ENCODE data around the gene TOMT. TPM values are rescaled to one million over a fixed set of nuclear protein-coding genes. Genes with fewer than 3 reads are reported as not detected.
"Not testable (repeated sequence)": the region's sequence is repeated elsewhere in the genome, so short reads cannot be mapped to it uniquely, and the experiment has no call there.

The TOMT gene
- total and polyA plus RNA-seq, 2 experiments from 2014 or later = not detected

DNA sequence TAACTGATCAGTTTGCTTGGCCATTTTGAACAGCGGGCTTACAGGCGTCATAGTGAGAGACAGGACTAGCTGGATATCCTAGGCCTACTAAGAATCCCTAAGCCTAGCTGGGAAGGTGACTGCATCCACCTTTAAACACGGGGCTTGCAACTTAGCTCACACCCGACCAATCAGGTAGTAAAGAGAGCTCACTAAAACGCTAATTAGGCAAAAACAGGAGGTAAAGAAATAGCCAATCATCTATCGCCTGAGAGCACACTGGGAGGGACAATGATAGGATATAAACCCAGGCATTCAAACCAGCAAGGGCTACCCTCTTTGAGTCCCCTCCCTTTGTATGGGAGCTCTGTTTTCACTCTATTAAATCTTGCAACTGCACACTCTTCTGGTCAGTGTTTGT lies 48.1 kb downstream of the TOMT start:
- H3K4me1 ChIP-seq (ENCODE audit: insufficient read depth); H4K20me1 ChIP-seq (replicated peaks; ENCODE audit: insufficient read depth); ATAC-seq; H3K4me3 Mint-ChIP-seq; H3K79me2 ChIP-seq (replicated peaks; ENCODE audit: insufficient read depth); H3K4me1 Mint-ChIP-seq; H3K27ac Mint-ChIP-seq; DNase-seq (ENCODE audit: low spot score); H3K27ac ChIP-seq (ENCODE audit: low read depth); H3K27me3 ChIP-seq (ENCODE audit: insufficient read depth); H3F3A ChIP-seq (replicated peaks; ENCODE audit: low read depth); H3K4me2 ChIP-seq; H3K27me3 Mint-ChIP-seq (ENCODE audit: insufficient read depth, low read depth, poor library complexity); H3K4me3 ChIP-seq; H3K9me3 Mint-ChIP-seq; H3K36me3 Mint-ChIP-seq (ENCODE audit: low read depth); H3K9me2 ChIP-seq (ENCODE audit: insufficient read depth); H3K36me3 ChIP-seq (ENCODE audit: insufficient read depth): not testable (repeated sequence)
- H2AFZ ChIP-seq = peak overlapping the region; percentile 29; the same call in 1 of the 2 replicates

DNA sequence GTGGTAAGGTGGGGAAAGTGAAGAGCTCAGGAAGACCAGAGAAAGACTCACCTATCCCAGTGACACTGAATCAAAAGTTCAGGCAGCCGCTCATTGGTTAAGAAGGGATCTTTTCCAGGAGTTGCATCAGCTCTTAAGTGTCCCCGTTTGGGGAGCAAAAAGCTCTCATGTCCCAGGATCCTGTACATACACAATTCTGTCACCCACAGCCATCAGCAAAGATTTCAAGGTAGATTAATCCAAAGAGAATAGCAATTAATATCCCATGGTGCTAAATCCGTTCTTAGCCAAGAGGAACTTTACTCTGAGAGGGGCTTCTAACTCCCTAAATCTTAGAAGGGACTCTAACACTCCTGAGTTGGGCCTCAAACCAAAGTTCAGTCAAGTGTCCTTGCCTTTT lies 49.1 kb downstream of the TOMT start:
- Histone ChIP-seq H3K4me1 (ENCODE audit: insufficient read depth) (no peaks in the 10 kb centered on the region), H3K4me2 (no peak overlapping the region), H3K36me3 (ENCODE audit: insufficient read depth) (no peaks in the 10 kb centered on the region), H4K20me1 (replicated peaks; ENCODE audit: insufficient read depth) (no peaks in the 10 kb centered on the region), H3K9me2 (ENCODE audit: insufficient read depth) (peaks cover 9% of the 10 kb centered on the region; the same call in 1 of the 2 replicates), H3K27ac (ENCODE audit: low read depth) (no peak overlapping the region), H2AFZ (peak overlapping the region; percentile 84; the same call in 1 of the 2 replicates), H3K4me3 (no peak overlapping the region), H3F3A (replicated peaks; ENCODE audit: low read depth) (no peaks in the 10 kb centered on the region), H3K79me2 (replicated peaks; ENCODE audit: insufficient read depth) (no peaks in the 10 kb centered on the region), H3K27me3 (ENCODE audit: insufficient read depth) (no peaks in the 10 kb centered on the region)
- Mint-ChIP-seq H3K27ac (no peak overlapping the region), H3K36me3 (ENCODE audit: low read depth) (no peaks in the 10 kb centered on the region), H3K27me3 (ENCODE audit: insufficient read depth, low read depth, poor library complexity) (peaks cover 7% of the 10 kb centered on the region), H3K4me1 (no peaks in the 10 kb centered on the region), H3K4me3 (no peak overlapping the region), H3K9me3 (peaks cover 2% of the 10 kb centered on the region; the same call in 1 of the 3 replicates)
- ATAC-seq = no peak
- no peak for DNase-seq (ENCODE audit: low spot score)
- TF ChIP-seq EZH2 (IDR thresholded peaks at IDR 0.05; ENCODE audit: low read depth, unreplicated experiment) (no peak), POLR2AphosphoS5 (IDR thresholded peaks at IDR 0.05; ENCODE audit: low read depth) (no peak), JUNB (IDR thresholded peaks at IDR 0.05; ENCODE audit: unreplicated experiment) (no peak), ZNF331 (CRISPR knock-in tag; IDR thresholded peaks at IDR 0.05; ENCODE audit: low read depth) (no peak), ZNF114 (CRISPR knock-in tag; IDR thresholded peaks at IDR 0.05) (no peak), CREB1 (CRISPR knock-in tag; IDR thresholded peaks at IDR 0.05; ENCODE audit: low read depth) (no peak), STAT1 (IDR thresholded peaks at IDR 0.05; ENCODE audit: unreplicated experiment) (no peak), EZH2phosphoT487 (IDR thresholded peaks at IDR 0.05; ENCODE audit: unreplicated experiment) (no peak), NANOG (IDR thresholded peaks at IDR 0.05; ENCODE audit: borderline replicate concordance) (no peak)
- TF ChIP-seq, protein P1, sequence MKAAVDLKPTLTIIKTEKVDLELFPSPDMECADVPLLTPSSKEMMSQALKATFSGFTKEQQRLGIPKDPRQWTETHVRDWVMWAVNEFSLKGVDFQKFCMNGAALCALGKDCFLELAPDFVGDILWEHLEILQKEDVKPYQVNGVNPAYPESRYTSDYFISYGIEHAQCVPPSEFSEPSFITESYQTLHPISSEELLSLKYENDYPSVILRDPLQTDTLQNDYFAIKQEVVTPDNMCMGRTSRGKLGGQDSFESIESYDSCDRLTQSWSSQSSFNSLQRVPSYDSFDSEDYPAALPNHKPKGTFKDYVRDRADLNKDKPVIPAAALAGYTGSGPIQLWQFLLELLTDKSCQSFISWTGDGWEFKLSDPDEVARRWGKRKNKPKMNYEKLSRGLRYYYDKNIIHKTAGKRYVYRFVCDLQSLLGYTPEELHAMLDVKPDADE (IDR thresholded peaks at IDR 0.05) = no peak
- TF ChIP-seq, protein P2, sequence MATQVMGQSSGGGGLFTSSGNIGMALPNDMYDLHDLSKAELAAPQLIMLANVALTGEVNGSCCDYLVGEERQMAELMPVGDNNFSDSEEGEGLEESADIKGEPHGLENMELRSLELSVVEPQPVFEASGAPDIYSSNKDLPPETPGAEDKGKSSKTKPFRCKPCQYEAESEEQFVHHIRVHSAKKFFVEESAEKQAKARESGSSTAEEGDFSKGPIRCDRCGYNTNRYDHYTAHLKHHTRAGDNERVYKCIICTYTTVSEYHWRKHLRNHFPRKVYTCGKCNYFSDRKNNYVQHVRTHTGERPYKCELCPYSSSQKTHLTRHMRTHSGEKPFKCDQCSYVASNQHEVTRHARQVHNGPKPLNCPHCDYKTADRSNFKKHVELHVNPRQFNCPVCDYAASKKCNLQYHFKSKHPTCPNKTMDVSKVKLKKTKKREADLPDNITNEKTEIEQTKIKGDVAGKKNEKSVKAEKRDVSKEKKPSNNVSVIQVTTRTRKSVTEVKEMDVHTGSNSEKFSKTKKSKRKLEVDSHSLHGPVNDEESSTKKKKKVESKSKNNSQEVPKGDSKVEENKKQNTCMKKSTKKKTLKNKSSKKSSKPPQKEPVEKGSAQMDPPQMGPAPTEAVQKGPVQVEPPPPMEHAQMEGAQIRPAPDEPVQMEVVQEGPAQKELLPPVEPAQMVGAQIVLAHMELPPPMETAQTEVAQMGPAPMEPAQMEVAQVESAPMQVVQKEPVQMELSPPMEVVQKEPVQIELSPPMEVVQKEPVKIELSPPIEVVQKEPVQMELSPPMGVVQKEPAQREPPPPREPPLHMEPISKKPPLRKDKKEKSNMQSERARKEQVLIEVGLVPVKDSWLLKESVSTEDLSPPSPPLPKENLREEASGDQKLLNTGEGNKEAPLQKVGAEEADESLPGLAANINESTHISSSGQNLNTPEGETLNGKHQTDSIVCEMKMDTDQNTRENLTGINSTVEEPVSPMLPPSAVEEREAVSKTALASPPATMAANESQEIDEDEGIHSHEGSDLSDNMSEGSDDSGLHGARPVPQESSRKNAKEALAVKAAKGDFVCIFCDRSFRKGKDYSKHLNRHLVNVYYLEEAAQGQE (IDR thresholded peaks at IDR 0.05; ENCODE audit: unreplicated experiment) = no peak
- TF ChIP-seq, protein P3, sequence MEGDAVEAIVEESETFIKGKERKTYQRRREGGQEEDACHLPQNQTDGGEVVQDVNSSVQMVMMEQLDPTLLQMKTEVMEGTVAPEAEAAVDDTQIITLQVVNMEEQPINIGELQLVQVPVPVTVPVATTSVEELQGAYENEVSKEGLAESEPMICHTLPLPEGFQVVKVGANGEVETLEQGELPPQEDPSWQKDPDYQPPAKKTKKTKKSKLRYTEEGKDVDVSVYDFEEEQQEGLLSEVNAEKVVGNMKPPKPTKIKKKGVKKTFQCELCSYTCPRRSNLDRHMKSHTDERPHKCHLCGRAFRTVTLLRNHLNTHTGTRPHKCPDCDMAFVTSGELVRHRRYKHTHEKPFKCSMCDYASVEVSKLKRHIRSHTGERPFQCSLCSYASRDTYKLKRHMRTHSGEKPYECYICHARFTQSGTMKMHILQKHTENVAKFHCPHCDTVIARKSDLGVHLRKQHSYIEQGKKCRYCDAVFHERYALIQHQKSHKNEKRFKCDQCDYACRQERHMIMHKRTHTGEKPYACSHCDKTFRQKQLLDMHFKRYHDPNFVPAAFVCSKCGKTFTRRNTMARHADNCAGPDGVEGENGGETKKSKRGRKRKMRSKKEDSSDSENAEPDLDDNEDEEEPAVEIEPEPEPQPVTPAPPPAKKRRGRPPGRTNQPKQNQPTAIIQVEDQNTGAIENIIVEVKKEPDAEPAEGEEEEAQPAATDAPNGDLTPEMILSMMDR (conservative IDR thresholded peaks at IDR 0.05; ENCODE audit: low read depth in 2 of 2) = no peak

Data from GM23338 (cell line).